PC-9 (cell line): ENCODE data around the gene SMCP.

Experiments
- CTCF ChIP-seq: fragments of 200-600 bp; sonication (generic); conservative IDR thresholded peaks from 2 replicates; pipeline ENCODE4 v1.6.1; 2017; ENCODE audit warnings: mixed run types, antibody characterized with exemption, mild to moderate bottlenecking, moderate library complexity
- EZH2 ChIP-seq: fragments of 200-600 bp; sonication (generic); IDR thresholded peaks from 2 replicates; pipeline ENCODE4 v1.8.0; 2017; ENCODE audit warnings: antibody characterized with exemption, low read depth

- TF ChIP-seq CTCF: no peak
- no peak for TF ChIP-seq EZH2
These were observed 31.1 kb downstream of the SMCP start for GRCh38 chr1:152909206-152909605.
